HG03095 (cell line): ENCODE measurements around the gene ZNF366.

Experiments
- ATAC-seq: cut with Tn5 transposase; IDR thresholded peaks from one replicate; pipeline ENCODE4 v1.9.1; 2021; ENCODE audit warnings: moderate library complexity; ENCODE audit not compliant: unreplicated experiment

ZNF366 gene

GRCh38 chr5:72494623-72495124, 12.5 kb downstream of the ZNF366 start:
- no peak for ATAC-seq

GRCh38 chr5:72489536-72489935, 17.7 kb downstream of the ZNF366 start:
- ATAC-seq = no peak

GRCh38 chr5:72488756-72489155, 18.5 kb downstream of the ZNF366 start:
- ATAC-seq = no peak

GRCh38 chr5:72487177-72487576, 20.0 kb downstream of the ZNF366 start:
- ATAC-seq = no peak

- no peak for ATAC-seq
These were observed 20.8 kb downstream of the ZNF366 start for GRCh38 chr5:72486371-72486770.

- no peak for ATAC-seq
These were observed 21.7 kb downstream of the ZNF366 start for GRCh38 chr5:72485430-72485974.

GRCh38 chr5:72482046-72482445, 25.2 kb downstream of the ZNF366 start:
- ATAC-seq = no peak

GRCh38 chr5:72480841-72481240, 26.4 kb downstream of the ZNF366 start:
- ATAC-seq = no peak

- no peak for ATAC-seq
These were observed 27.3 kb downstream of the ZNF366 start for GRCh38 chr5:72479921-72480320.

- ATAC-seq = no peak
These were observed 28.5 kb downstream of the ZNF366 start for GRCh38 chr5:72478684-72479083.

GRCh38 chr5:72478276-72478675, 28.9 kb downstream of the ZNF366 start:
- ATAC-seq = no peak

- no peak for ATAC-seq
These were observed 29.6 kb downstream of the ZNF366 start for GRCh38 chr5:72477644-72478043.

GRCh38 chr5:72477176-72477575, 30.0 kb downstream of the ZNF366 start:
- ATAC-seq = no peak

- no peak for ATAC-seq
These were observed 30.5 kb downstream of the ZNF366 start for GRCh38 chr5:72476721-72477120.

- no peak for ATAC-seq
These were observed 30.9 kb downstream of the ZNF366 start for GRCh38 chr5:72476275-72476674.

GRCh38 chr5:72474516-72474915, 32.7 kb downstream of the ZNF366 start:
- no peak for ATAC-seq

GRCh38 chr5:72474046-72474500, 33.1 kb downstream of the ZNF366 start:
- no peak for ATAC-seq

- ATAC-seq = no peak
These were observed 34.4 kb downstream of the ZNF366 start for GRCh38 chr5:72472666-72473422.

- ATAC-seq = no peak
These were observed 35.2 kb downstream of the ZNF366 start for GRCh38 chr5:72472031-72472430.

GRCh38 chr5:72470826-72471225, 36.4 kb downstream of the ZNF366 start:
- ATAC-seq = no peak

GRCh38 chr5:72468606-72469005, 38.6 kb downstream of the ZNF366 start:
- no peak for ATAC-seq

GRCh38 chr5:72468024-72468423, 39.2 kb downstream of the ZNF366 start:
- ATAC-seq = no peak
